ENCODE measurements around the gene RNF115. TPM values are rescaled to one million over a fixed set of nuclear protein-coding genes. Genes with fewer than 3 reads are reported as not detected.

RNF115 gene
- total and polyA plus RNA-seq, 2 of the 13 experiments (the other 11 are each of a cell fraction or from before 2014, with no cell fraction given) = 6.0 to 10.1 TPM

GRCh38 chr1:145720878-145721671, 102.8 kb downstream of the RNF115 start (continued):
- TF ChIP-seq ZNF18 (CRISPR knock-in tag; IDR thresholded peaks at IDR 0.05; ENCODE audit: insufficient replicate concordance) (no peak), PBX3 (CRISPR knock-in tag; IDR thresholded peaks at IDR 0.05; ENCODE audit: borderline replicate concordance) (no peak), ZNF496 (CRISPR knock-in tag; IDR thresholded peaks at IDR 0.05; ENCODE audit: insufficient replicate concordance) (no peak), MAFG (CRISPR knock-in tag; IDR thresholded peaks at IDR 0.05) (no peak), THRA (CRISPR knock-in tag; IDR thresholded peaks at IDR 0.05; ENCODE audit: borderline replicate concordance) (peak; percentile 40; the same call in 1 of the 2 replicates), FOXP4 (CRISPR knock-in tag; IDR thresholded peaks at IDR 0.05) (no peak), GTF3A (CRISPR knock-in tag; conservative IDR thresholded peaks at IDR 0.05) (no peak), ZNF224 (CRISPR knock-in tag; IDR thresholded peaks at IDR 0.05) (0 out of 2 replicates have a peak, but pooled peaks have one; percentile 72), GMEB1 (CRISPR knock-in tag; IDR thresholded peaks at IDR 0.05; ENCODE audit: borderline replicate concordance) (no peak), ZNF282 (IDR thresholded peaks at IDR 0.05; ENCODE audit: partially characterized antibody) (no peak), RBM39 (IDR thresholded peaks at IDR 0.05; ENCODE audit: low read depth, low read length, poor library complexity, severe bottlenecking) (peak; percentile 59), FUBP1 (CRISPR knock-in tag; IDR thresholded peaks at IDR 0.05; ENCODE audit: borderline replicate concordance) (no peak), ZNF567 (CRISPR knock-in tag; IDR thresholded peaks at IDR 0.05; ENCODE audit: borderline replicate concordance) (0 out of 2 replicates have a peak, but pooled peaks have one; percentile 57), ZNF784 (CRISPR knock-in tag; IDR thresholded peaks at IDR 0.05; ENCODE audit: borderline replicate concordance) (no peak), SALL2 (CRISPR knock-in tag; IDR thresholded peaks at IDR 0.05) (0 out of 2 replicates have a peak, but pooled peaks have one; percentile 35)

All from HepG2 (cell line).